ENCODE data around the gene NT5C3B.
"Not testable (repeated sequence)": the region's sequence is repeated elsewhere in the genome, so short reads cannot be mapped to it uniquely, and the experiment has no call there.

NT5C3B gene

GRCh38 chr17:41781404-41782110 lies 54.5 kb downstream of the NT5C3B start:
- no peak for DNase-seq

GRCh38 chr17:41779954-41780353 lies 56.1 kb downstream of the NT5C3B start:
- no peak for DNase-seq

DNA sequence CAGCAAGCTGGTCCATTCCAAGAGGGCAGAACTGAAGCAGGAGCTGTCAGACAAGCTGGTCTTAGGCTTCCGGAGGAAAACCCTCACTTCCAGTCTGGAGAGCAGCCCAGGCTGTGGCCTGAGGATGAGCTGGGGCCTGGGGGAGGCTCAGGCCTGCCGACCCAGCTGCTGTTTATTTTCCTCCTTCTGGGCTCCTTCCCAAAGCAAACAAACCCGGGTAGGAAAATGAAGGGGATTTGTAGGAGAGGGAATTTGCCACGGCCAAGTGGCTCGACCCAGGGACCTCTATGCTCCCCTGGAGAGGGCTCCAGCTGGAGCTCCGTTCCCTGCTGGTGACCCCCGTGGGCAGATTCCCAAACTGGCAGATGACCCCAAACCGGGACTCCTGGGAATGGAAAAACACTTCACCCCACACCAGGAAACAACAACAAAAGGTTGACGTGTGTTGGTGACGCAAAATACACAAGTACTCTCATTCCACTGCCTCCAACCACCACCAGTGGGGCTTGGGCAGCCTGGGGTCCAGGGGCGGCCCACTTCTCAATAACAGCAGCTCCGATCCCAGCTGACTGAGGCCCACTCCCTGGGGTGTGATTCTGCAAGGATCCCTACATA lies 58.4 kb downstream of the NT5C3B start:
- no peak for DNase-seq

- no peak for DNase-seq
Observed at GRCh38 chr17:41777157-41777573, 58.9 kb downstream of the NT5C3B start.

DNA sequence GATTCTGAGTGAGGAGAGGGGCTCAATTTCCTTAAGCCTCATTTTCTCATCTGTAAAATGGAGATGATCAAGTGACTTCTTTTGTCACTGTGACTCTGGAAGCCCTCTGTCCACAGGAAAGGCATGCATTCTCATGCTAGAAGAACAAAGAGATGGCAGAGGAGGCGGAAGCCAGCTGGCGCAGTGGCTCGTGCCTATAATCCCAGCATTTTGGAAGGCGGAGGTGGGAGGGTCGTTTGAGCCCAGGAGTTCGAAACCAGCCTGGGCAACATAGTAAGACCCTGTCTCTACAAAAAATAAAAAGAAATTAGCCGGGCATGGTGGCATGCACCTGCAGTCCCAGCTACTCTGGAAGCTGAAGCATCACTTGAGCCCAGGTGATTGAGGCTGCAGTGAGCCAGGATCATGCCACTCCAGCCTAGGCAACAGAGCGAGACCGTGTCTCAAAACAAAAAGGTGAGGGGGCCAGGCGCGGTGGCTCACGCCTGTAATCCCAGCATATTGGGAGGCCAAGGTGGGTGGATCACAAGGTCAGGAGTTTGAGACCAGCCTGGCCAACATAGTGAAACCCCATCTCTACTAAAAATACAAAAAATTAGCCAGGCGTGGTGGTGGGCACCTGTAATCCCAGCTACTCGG lies 59.7 kb downstream of the NT5C3B start:
- not testable (repeated sequence) for DNase-seq

- DNase-seq: no peak
Observed at GRCh38 chr17:41775394-41776226, 60.4 kb downstream of the NT5C3B start.
